Breast epithelium (tissue), 3 donors: ENCODE results near the gene EFCAB8.

Experiments used
- POLR2A ChIP-seq: fragments of 450-650 bp; IDR thresholded peaks from one replicate; pipeline ENCODE4 v1.6.1; 2016; ENCODE audit warnings: antibody characterized with exemption, mild to moderate bottlenecking, moderate library complexity
- POLR2AphosphoS5 ChIP-seq, 3 donors: sonication (generic); formaldehyde crosslinking; IDR thresholded peaks; one replicate each; pipeline ENCODE4 v1.6.1; 2017; ENCODE audit warnings: antibody characterized with exemption in 3 of 3
- TF ChIP-seq, protein P1 (sequence below), 3 donors: fragments of 450-650 bp; IDR thresholded peaks; one replicate each; pipeline ENCODE4 v1.5.1; 2016 to 2017; ENCODE audit warnings: antibody characterized with exemption in 3 of 3, mild to moderate bottlenecking in 3 of 3, moderate library complexity in 3 of 3

DNA sequence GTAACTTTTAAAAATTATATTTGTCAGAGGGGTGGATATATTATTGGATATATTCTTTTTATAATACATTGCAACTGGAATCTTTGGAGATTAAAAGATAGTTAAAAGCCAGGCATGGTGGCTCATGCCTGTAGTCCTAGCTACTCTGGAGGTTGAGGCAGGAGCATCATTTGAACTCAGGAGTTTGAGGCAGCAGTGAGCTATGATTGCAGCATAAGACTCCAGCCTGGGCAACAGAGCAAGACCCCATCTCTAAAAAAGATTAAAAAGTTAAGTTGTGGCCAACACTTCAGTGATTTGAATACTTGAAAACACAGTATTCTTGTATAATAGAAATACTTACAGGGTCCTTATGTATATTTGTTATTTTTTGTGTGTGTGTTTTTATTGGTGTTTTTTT lies 23.8 kb upstream of the EFCAB8 start:
- TF ChIP-seq, protein P1, sequence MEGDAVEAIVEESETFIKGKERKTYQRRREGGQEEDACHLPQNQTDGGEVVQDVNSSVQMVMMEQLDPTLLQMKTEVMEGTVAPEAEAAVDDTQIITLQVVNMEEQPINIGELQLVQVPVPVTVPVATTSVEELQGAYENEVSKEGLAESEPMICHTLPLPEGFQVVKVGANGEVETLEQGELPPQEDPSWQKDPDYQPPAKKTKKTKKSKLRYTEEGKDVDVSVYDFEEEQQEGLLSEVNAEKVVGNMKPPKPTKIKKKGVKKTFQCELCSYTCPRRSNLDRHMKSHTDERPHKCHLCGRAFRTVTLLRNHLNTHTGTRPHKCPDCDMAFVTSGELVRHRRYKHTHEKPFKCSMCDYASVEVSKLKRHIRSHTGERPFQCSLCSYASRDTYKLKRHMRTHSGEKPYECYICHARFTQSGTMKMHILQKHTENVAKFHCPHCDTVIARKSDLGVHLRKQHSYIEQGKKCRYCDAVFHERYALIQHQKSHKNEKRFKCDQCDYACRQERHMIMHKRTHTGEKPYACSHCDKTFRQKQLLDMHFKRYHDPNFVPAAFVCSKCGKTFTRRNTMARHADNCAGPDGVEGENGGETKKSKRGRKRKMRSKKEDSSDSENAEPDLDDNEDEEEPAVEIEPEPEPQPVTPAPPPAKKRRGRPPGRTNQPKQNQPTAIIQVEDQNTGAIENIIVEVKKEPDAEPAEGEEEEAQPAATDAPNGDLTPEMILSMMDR (IDR thresholded peaks at IDR 0.05): no peak
- no peak for TF ChIP-seq POLR2A
- TF ChIP-seq POLR2AphosphoS5 (IDR thresholded peaks at IDR 0.05): no peak
